HG03460 (cell line): ENCODE results near the gene KCNJ2.

Source experiments
- ATAC-seq: cut with Tn5 transposase; IDR thresholded peaks from one replicate; pipeline ENCODE4 v1.9.1; 2021; ENCODE audit not compliant: unreplicated experiment

KCNJ2 gene

GRCh38 chr17:70168977-70169708 is at the start of gene KCNJ2:
Gene KCNJ2 (plus strand): TSS chr17:70169532. CDS start chr17:70175040, 5,508 bp downstream.
- peak; percentile 93 for ATAC-seq

GRCh38 chr17:70119545-70119944 is 49.8 kb upstream of the KCNJ2 start:
- ATAC-seq, result no peak

DNA sequence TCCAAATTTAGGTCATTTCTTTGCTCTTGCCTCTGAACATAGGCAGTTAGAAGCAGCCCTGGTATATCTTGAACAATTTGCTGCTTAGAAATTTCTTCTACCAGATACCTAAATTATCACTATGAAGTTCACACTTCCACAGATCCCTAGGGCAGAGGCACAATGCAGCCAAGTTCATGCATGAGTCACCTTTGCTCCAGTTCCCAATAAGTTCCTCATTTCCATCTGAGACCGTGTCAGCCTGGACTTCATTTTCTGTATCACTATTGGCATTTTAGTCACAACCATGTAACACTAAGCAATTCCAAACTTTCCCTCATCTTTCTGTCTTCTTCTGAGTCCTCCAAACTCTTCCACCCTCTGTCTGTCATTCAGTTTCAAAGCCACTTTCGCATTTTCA is 49.3 kb upstream of the KCNJ2 start:
- no peak for ATAC-seq

DNA sequence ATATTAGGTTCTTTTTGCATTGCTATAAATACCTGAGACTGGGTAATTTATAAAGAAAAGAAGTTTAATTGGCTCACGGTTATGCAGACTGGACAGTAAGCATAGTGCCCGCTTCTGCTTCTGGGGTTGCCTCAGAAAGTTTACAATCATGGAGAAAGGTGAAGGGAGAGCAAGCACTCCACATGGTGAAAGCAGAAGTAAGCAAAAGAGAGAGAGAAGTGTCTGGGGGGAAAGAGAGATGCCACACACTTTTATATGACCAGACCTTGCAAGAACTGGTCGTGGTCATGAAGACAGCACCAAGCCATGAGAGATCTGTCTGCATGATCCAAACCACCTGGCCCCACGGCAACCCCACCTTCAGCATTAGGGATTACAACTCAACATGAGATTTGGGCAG is 48.9 kb upstream of the KCNJ2 start:
- no peak for ATAC-seq

- no peak for ATAC-seq
Observed at GRCh38 chr17:70121126-70121525, 48.2 kb upstream of the KCNJ2 start.

DNA sequence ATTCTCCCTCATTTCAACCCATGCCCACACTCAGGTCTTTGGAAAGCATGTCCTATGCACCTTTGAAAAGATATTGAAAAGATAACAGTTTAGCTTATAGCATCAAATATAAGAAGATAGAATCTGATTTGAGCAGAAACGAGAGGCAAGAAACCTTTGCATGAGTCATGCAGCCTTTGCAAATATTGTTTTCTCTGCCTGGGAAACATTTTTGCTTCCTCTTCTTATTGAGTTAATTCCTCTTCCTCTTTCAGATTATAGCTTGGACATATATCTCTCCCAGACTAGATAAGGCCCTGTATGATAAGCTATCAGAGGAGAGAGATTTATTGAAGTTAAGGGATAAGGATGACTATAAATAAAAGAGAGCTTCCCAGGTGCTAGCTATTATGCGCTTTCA is 46.1 kb upstream of the KCNJ2 start:
- no peak for ATAC-seq

GRCh38 chr17:70124723-70125122 is 44.6 kb upstream of the KCNJ2 start:
- ATAC-seq, result no peak

DNA sequence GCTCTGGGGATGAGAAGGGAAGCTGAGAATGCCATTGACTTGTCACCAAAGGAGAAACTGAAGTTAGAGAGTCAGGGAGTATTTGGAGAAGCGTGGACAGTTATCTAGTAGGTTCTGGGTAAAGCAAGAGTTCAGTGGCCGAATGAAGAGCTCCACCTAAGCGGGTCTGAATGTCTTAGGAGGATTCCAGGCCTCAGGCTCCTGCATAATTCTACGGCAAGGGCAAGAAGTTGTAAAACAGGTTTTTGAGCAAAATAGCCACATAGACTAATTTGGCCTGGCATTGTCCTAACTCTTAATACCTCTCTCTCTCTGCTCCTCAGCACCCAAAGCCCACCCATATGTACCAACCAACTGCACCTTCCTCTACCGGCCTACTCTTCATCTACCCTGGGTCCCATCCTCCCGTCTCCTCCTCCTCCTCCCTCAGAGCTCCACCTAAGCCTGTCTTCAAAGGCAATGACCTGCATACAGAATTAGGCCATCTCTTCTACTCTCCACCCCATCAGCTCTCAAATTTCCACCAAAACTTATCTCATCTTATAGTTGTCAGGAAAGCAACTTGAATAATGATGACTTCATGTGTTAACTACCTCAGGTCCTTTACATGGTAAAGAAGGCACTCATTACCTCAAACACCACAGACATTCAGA is 42.0 kb upstream of the KCNJ2 start:
- ATAC-seq, result no peak

DNA sequence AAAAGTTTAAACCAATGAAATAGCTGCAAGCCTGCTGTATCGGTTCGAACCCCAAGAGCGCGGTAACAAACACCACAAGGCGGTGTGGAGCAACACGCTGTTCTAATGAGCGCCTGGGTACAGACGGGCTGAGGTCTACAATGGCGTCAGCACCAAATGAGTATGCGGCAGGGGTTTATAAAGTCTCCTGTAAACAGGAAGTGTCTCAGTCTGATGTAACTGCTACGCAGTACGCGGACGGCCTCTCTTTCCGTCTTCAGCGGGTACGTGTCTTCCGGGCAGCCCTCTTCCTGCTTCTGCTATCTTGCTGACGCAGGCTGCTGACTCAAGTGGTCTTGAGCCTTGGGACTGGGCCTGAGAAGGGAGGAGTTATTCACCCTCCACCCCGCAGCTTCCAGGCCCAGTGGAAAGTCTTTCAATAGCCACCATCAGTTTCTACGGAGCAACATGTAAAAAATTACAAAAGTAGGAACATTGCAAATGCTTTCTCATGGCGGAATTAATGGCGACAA is 40.5 kb upstream of the KCNJ2 start:
- ATAC-seq, result no peak

- no peak for ATAC-seq
Observed at GRCh38 chr17:70130289-70130688, 39.0 kb upstream of the KCNJ2 start.

DNA sequence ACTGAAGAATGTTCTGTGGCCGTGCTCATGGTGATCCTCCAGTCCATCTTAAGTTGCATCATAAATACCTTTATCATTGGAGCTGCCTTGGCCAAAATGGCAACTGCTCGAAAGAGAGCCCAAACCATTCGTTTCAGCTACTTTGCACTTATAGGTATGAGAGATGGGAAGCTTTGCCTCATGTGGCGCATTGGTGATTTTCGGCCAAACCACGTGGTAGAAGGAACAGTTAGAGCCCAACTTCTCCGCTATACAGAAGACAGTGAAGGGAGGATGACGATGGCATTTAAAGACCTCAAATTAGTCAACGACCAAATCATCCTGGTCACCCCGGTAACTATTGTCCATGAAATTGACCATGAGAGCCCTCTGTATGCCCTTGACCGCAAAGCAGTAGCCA is 36.8 kb upstream of the KCNJ2 start:
- no peak for ATAC-seq

GRCh38 chr17:70134042-70134441 is 35.3 kb upstream of the KCNJ2 start:
- no peak for ATAC-seq

GRCh38 chr17:70134777-70135176 is 34.6 kb upstream of the KCNJ2 start:
- ATAC-seq, result no peak

DNA sequence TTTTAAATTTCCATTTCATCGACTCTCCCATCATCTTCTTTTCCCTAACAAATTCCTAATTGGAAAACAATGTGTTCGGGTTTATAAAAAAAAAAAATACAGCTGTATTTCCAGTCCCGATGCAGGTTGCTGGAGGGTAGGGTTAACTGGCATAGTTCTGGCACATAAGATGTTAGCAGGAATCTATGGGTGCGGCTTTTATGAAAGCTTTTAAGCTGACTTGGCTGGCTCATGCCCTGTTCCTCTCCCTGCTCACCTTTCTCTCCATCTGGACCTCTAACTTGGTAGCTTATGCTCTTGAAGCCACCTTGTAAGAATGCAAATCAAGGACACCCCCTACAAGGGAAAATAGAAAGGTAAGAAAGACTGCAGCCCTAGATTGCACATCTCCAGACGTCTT is 33.2 kb upstream of the KCNJ2 start:
- no peak for ATAC-seq

GRCh38 chr17:70137451-70138230 is 31.7 kb upstream of the KCNJ2 start:
- peak; percentile 99 for ATAC-seq

DNA sequence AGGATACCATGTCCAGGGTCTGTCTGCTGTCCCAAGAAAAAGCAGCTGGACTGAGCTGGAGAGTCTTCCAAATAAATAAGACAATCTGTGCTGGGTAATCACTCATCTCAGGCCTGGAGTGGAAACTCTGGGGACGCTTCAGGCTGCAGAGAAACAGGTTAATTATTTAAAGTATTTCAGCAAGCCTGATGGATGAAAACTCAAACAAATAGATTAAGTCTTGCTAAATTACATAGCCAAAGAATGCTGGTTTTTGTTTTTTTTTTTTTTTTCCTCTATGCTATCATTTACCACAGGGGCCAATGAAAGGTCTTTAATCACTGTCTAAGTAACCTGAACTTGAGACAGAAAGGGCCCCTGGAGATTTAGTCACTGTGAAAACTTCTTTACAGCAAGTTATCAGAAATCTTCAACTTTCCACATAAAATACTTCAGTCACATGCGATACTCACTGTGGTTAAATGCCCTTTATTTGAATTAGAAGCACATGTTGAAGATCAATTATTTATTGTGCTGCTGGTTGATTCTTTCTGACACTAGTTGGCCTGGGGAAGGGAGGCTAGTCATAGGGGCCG is 31.0 kb upstream of the KCNJ2 start:
- no peak for ATAC-seq

DNA sequence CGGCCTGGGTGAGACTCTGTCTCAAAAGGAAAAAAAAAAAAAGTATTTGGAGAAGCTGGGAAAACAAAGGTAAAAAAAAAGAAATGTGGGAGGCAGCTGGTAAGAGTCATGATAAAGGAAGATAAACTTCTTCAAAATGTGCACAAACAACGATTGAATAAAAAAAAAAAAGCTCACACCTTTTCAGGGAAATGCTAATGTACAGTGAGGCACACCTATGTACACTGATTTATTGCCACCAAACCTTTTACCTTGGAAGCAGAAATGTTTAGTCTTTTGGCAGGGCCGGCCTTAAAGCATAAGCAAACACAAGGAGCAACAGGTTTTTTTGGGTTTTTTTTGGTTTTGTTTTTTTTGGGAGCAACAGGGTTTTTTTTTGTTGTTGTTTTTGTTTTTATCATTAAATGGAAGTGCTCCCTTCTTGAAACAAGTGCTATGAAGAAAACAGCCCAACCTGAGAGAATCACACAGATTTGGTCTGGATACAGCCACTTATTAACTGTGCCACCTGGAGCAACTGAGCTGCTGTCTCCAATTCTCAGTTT is 29.8 kb upstream of the KCNJ2 start:
- ATAC-seq, result no peak

DNA sequence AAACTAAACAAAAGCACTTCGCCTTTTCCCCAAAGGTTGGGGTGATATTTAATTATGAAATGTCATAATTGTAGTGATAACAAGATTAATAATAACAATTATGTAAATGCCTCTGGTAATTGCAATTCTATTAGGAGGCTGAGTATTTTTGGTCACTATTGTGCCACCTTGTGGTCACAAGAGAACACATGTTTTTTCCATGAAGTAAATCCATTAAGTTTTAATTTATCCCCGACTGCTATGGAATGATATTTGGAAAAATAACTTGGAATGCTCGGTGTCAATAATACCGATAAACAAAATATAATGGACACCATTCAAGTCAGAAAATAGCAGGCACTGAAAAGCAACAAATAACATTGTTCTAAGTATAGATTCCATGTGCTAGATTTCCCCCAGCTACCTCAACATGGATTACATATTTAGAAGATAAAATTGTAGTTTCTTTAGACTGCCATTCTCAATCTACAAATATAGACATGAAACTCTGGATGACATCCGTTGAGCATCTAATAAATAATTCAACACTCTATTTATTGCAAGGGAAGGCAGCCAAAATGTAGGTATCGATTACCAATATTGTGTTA is 25.0 kb upstream of the KCNJ2 start:
- no peak for ATAC-seq

DNA sequence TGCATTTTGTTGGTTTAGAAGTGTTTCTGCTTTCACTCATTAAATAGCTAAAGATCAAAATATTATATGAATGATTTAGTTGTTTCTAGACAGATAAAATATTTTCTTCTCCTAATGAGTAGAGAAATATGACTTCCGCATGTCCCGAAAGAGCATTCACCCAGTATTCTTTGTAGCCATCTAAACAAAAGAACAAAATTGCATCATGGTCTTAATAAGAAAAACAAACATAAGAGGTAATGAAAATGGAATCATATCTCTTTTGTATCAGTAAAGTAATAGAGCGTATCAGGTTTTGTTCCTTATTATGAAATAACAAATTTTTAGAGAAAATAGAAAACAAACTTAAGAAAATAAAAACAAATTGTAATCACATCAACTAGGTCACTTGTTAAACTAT is 16.1 kb upstream of the KCNJ2 start:
- no peak for ATAC-seq

- ATAC-seq, result no peak
Observed at GRCh38 chr17:70157151-70157550, 12.2 kb upstream of the KCNJ2 start.

DNA sequence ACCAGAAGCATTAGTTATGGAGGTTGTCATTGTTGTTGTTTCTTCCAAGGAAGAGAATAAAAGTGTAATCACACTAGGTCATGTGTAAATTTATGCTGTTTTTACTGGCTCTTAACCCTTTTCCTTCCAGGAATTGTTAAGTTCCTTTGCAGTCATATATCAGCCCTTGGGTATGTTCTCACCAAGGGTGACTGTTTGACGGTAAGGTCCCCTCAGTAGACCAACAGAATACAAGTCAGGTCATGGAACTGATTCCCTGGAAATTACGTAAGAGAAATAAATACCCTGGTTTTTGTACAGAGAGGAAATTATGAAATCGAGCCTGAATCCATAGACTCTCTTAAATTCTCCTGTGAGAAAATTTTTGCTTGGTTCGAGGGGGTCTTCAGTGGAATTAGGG is 11.2 kb upstream of the KCNJ2 start:
- no peak for ATAC-seq
